Measurements from ENCODE around the gene BCAS1. TPM values are rescaled to one million over a fixed set of nuclear protein-coding genes. Genes with fewer than 3 reads are reported as not detected.

Gene BCAS1
- total and polyA plus RNA-seq, 2 donors (not counting 1 experiment from before 2014, with no cell fraction given) = 0.97 to 1.1 TPM

- H2AFZ ChIP-seq (ENCODE audit: insufficient read depth, low read depth, low read length, poor library complexity, severe bottlenecking) = no peak overlapping the region
- Mint-ChIP-seq H3K4me1 (no peaks in the 10 kb centered on the region), H3K27me3 (peaks cover 3% of the 10 kb centered on the region), H3K9me3 (ENCODE audit: insufficient read depth) (peaks cover 1% of the 10 kb centered on the region), H3K27ac (no peak overlapping the region), H3K4me3 (no peak overlapping the region)
- no peak overlapping the region for H3K27ac ChIP-seq (ENCODE audit: low read length in 2 of 2)
- no peak overlapping the region for H3K9ac ChIP-seq (ENCODE audit: low read length)
- H3K4me1 ChIP-seq (ENCODE audit: control insufficient read depth in 2 of 2, insufficient read depth in 2 of 2, low read length in 2 of 2) = no peaks in the 10 kb centered on the region
- DNase-seq (no peak), ATAC-seq (ENCODE audit: low read depth) (no peak)
- H4K20me1 ChIP-seq (ENCODE audit: control insufficient read depth, insufficient read depth, low read length, poor library complexity, severe bottlenecking) = no peaks in the 10 kb centered on the region
- H3K4me2 ChIP-seq (replicated peaks; ENCODE audit: low read depth, low read length, poor library complexity, severe bottlenecking) = no peak overlapping the region
- TF ChIP-seq EZH2 (IDR thresholded peaks at IDR 0.05; ENCODE audit: borderline replicate concordance, insufficient read depth, low read depth, low read length, poor library complexity, severe bottlenecking) (no peak), CTCF (IDR thresholded peaks at IDR 0.05) (no peak)
- no peak overlapping the region for H3K4me3 ChIP-seq (ENCODE audit: control extremely low read depth in 1 of 5, extremely low read depth in 1 of 5, insufficient read depth in 1 of 5, low read depth in 2 of 5, low read length in 4 of 5)
- no peaks in the 10 kb centered on the region for H3K27me3 ChIP-seq (replicated peaks in 1 of 4; ENCODE audit: control extremely low read depth in 1 of 4, control insufficient read depth in 3 of 4, insufficient read depth in 4 of 4, low read length in 3 of 4)
- H3K9me3 ChIP-seq (ENCODE audit: control extremely low read depth in 1 of 3, control insufficient read depth in 2 of 3, insufficient read depth in 1 of 3, low read length in 2 of 3) = no peaks in the 10 kb centered on the region
- H3K36me3 ChIP-seq (replicated peaks in 1 of 2; ENCODE audit: control extremely low read depth in 1 of 2, control insufficient read depth in 1 of 2, extremely low read depth in 1 of 2, insufficient read depth in 2 of 2, low read length in 1 of 2) = no peaks in the 10 kb centered on the region
- H3K79me2 ChIP-seq (ENCODE audit: control insufficient read depth, insufficient read depth, low read length) = no peaks in the 10 kb centered on the region
- intact Hi-C loops (cut with micrococcal nuclease) = no loop called here
- ChIA-PET CTCF (interaction anchor here (1.5 kb wide), 1 partner anchor 13 kb away, joined by 6 read pairs; no protein-coding TSS in a partner anchor), POLR2A (no interaction called here)
- 95% methylated on average over 2 of the region's 4 CpGs for WGBS (ENCODE audit: insufficient coverage)
These were observed 46.3 kb upstream of the BCAS1 start for GRCh38 chr20:54116550-54117235.

GRCh38 chr20:54115172-54115854 is 44.9 kb upstream of the BCAS1 start:
- intact Hi-C loops (cut with micrococcal nuclease) = no loop called here
- H3K36me3 ChIP-seq (replicated peaks in 1 of 2; ENCODE audit: control extremely low read depth in 1 of 2, control insufficient read depth in 1 of 2, extremely low read depth in 1 of 2, insufficient read depth in 2 of 2, low read length in 1 of 2) = no peaks in the 10 kb centered on the region
- no peak overlapping the region for H2AFZ ChIP-seq (ENCODE audit: insufficient read depth, low read depth, low read length, poor library complexity, severe bottlenecking)
- Mint-ChIP-seq H3K9me3 (ENCODE audit: insufficient read depth) (peaks cover 5% of the 10 kb centered on the region), H3K27ac (no peak overlapping the region), H3K4me3 (no peak overlapping the region), H3K4me1 (no peaks in the 10 kb centered on the region), H3K27me3 (peaks cover 7% of the 10 kb centered on the region)
- no peaks in the 10 kb centered on the region for H3K4me1 ChIP-seq (ENCODE audit: control insufficient read depth in 2 of 2, insufficient read depth in 2 of 2, low read length in 2 of 2)
- no peak overlapping the region for H3K4me2 ChIP-seq (replicated peaks; ENCODE audit: low read depth, low read length, poor library complexity, severe bottlenecking)
- POLR2A ChIA-PET = no interaction called here
- DNase-seq = no peak
- H3K27ac ChIP-seq (ENCODE audit: low read length in 2 of 2) = no peak overlapping the region
- no peak overlapping the region for H3K9ac ChIP-seq (ENCODE audit: low read length)
- TF ChIP-seq CTCF (IDR thresholded peaks at IDR 0.05) (no peak), EZH2 (IDR thresholded peaks at IDR 0.05; ENCODE audit: borderline replicate concordance, insufficient read depth, low read depth, low read length, poor library complexity, severe bottlenecking) (no peak)
- no peaks in the 10 kb centered on the region for H3K79me2 ChIP-seq (ENCODE audit: control insufficient read depth, insufficient read depth, low read length)
- no peak overlapping the region for H3K4me3 ChIP-seq (ENCODE audit: control extremely low read depth in 1 of 5, extremely low read depth in 1 of 5, insufficient read depth in 1 of 5, low read depth in 2 of 5, low read length in 4 of 5)
- CTCF ChIA-PET = interaction anchor here (1.0 to 1.5 kb wide), 2 partner anchors 9 to 12 kb away, joined by 3 to 6 read pairs; no protein-coding TSS in a partner anchor
- ATAC-seq (ENCODE audit: low read depth) = no peak
- no peaks in the 10 kb centered on the region for H4K20me1 ChIP-seq (ENCODE audit: control insufficient read depth, insufficient read depth, low read length, poor library complexity, severe bottlenecking)
- peaks cover 0 to 4% (median 0%) of the 10 kb centered on the region in 3 donors for H3K9me3 ChIP-seq (ENCODE audit: control extremely low read depth in 1 of 3, control insufficient read depth in 2 of 3, insufficient read depth in 1 of 3, low read length in 2 of 3)
- WGBS (ENCODE audit: insufficient coverage) = 54% methylated on average over 12 of the region's 15 CpGs
- no peaks in the 10 kb centered on the region for H3K27me3 ChIP-seq (replicated peaks in 1 of 4; ENCODE audit: control extremely low read depth in 1 of 4, control insufficient read depth in 3 of 4, insufficient read depth in 4 of 4, low read length in 3 of 4)

All from B cell (primary cell).